ENCODE data around the gene MVD. TPM values are rescaled to one million over a fixed set of nuclear protein-coding genes. Genes with fewer than 3 reads are reported as not detected.

The MVD gene
- total RNA-seq, 1 experiment from 2014 or later: 141 TPM

DNA sequence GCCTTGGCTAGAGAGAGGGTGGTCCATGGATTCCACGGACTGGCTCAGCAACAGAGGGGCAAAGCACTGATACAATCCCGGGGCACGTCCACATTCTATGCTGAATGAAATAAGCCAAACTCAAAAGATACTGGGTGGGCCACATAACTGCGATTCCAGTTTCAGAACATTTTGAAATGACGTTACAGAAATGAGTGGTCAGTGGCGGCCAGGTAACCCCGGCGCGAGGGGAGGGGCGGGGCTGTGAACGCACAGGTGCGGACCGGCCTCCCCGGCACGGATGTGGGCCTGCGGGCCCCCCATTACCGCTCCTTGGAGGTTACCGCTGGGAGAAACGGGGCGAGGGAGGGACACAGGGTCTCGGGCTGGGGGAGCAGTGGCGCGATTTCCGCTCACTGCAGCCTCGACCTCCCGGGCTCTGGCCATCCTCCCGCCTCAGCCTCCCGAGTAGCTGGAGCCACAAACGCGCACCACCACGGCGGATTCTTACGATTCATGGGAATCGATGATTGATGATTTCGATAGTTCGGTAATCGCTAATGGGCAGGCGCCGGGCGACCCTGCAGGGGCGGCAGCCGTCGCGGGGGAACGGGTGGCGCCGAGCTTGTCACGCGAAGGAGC lies 559 bp downstream of the MVD start:
- Mint-ChIP-seq H3K9me3 (ENCODE audit: unreplicated experiment) (no peaks in the 10 kb centered on the region), H3K27me3 (ENCODE audit: insufficient read depth, unreplicated experiment) (no peaks in the 10 kb centered on the region), H3K36me3 (ENCODE audit: insufficient read depth, unreplicated experiment) (peaks cover 11% of the 10 kb centered on the region), H3K27ac (ENCODE audit: unreplicated experiment) (peak overlapping the region; percentile 88), H3K4me1 (ENCODE audit: low read depth, unreplicated experiment) (peaks cover 5% of the 10 kb centered on the region), H3K4me3 (ENCODE audit: unreplicated experiment) (peak overlapping the region; percentile 94)
- Histone ChIP-seq H3K36me3 (ENCODE audit: control insufficient read depth, insufficient read depth, low read length) (no peaks in the 10 kb centered on the region; the same call in 1 of the 2 replicates), H3K27me3 (replicated peaks; ENCODE audit: control insufficient read depth, insufficient read depth, low read length) (no peaks in the 10 kb centered on the region), H3K4me1 (peaks cover 11% of the 10 kb centered on the region), H3K4me3 (ENCODE audit: low read depth, low read length) (peak overlapping the region; percentile 84), H3K9me3 (no peaks in the 10 kb centered on the region)
- intact Hi-C loops (cut with micrococcal nuclease; ENCODE audit: unreplicated experiment): loop anchor here (1.0 to 5.0 kb wide), 2 partner anchors 11 to 45 kb away; partner anchors contain the start of genes CTU2, CYBA and RNF166
- DNase-seq: peak in 1 of 2 experiments; percentile 50
- TSS peak; percentile 57 for BruUV-seq (replicated peaks)
- ChIA-PET CTCF (interaction anchor here (0.6 to 1.4 kb wide), 4 partner anchors 9 to 92 kb away, joined by 3 to 13 read pairs (median 4); partner anchors contain the start of gene ZC3H18), POLR2A (interaction anchor here (0.5 to 1.0 kb wide), 4 partner anchors 13 to 1211 kb away, joined by 3 to 6 read pairs (median 5); no protein-coding TSS in a partner anchor)
- TF ChIP-seq, protein P1, sequence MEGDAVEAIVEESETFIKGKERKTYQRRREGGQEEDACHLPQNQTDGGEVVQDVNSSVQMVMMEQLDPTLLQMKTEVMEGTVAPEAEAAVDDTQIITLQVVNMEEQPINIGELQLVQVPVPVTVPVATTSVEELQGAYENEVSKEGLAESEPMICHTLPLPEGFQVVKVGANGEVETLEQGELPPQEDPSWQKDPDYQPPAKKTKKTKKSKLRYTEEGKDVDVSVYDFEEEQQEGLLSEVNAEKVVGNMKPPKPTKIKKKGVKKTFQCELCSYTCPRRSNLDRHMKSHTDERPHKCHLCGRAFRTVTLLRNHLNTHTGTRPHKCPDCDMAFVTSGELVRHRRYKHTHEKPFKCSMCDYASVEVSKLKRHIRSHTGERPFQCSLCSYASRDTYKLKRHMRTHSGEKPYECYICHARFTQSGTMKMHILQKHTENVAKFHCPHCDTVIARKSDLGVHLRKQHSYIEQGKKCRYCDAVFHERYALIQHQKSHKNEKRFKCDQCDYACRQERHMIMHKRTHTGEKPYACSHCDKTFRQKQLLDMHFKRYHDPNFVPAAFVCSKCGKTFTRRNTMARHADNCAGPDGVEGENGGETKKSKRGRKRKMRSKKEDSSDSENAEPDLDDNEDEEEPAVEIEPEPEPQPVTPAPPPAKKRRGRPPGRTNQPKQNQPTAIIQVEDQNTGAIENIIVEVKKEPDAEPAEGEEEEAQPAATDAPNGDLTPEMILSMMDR (IDR thresholded peaks at IDR 0.05; ENCODE audit: insufficient read depth in 1 of 2, low read depth in 1 of 2, low read length in 1 of 2, severe bottlenecking in 1 of 2, unreplicated experiment in 1 of 2): no peak

DNA sequence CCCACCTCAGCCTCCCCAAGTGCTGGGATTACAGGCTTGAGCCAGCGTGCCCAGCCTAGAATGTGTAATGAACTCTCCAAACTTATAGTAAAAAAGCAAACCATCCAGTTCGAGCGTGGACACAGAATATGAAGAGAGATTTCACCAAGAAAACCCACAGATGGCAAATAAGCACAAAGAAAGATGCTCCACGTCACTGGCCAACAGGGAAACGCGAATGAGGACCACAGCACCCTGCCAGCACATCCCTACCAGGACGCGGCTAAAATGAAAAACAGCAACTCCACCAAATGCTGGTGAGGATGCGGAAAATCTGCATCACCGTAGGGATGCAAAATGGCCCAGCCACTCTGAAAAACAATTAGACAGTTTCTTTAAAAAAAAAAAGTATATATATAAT lies 1.4 kb downstream of the MVD start:
- H3K4me3 Mint-ChIP-seq (ENCODE audit: unreplicated experiment): peak overlapping the region; percentile 94
- BruUV-seq (replicated peaks): no TSS peak
- H3K4me1 Mint-ChIP-seq (ENCODE audit: low read depth, unreplicated experiment): peaks cover 5% of the 10 kb centered on the region
- H3K27ac Mint-ChIP-seq (ENCODE audit: unreplicated experiment): peak overlapping the region; percentile 88
- CTCF ChIA-PET: no interaction called here
- Histone ChIP-seq H3K4me1 (peaks cover 11% of the 10 kb centered on the region), H3K9me3 (no peaks in the 10 kb centered on the region), H3K36me3 (ENCODE audit: control insufficient read depth, insufficient read depth, low read length) (no peaks in the 10 kb centered on the region; the same call in none of the 2 replicates), H3K4me3 (ENCODE audit: low read depth, low read length) (peak overlapping the region; percentile 22), H3K27me3 (replicated peaks; ENCODE audit: control insufficient read depth, insufficient read depth, low read length) (no peaks in the 10 kb centered on the region)
- intact Hi-C loops (cut with micrococcal nuclease; ENCODE audit: unreplicated experiment): loop anchor here (5.0 kb wide), 1 partner anchor 46 kb away; the partner anchor contains the start of genes CTU2 and RNF166
- peaks cover 14% of the 10 kb centered on the region for H3K36me3 Mint-ChIP-seq (ENCODE audit: insufficient read depth, unreplicated experiment)
- no peak for DNase-seq
- POLR2A ChIA-PET: no interaction called here
- TF ChIP-seq, protein P1 (IDR thresholded peaks at IDR 0.05; ENCODE audit: insufficient read depth in 1 of 2, low read depth in 1 of 2, low read length in 1 of 2, severe bottlenecking in 1 of 2, unreplicated experiment in 1 of 2): no peak
- no peaks in the 10 kb centered on the region for H3K27me3 Mint-ChIP-seq (ENCODE audit: insufficient read depth, unreplicated experiment)
- no peaks in the 10 kb centered on the region for H3K9me3 Mint-ChIP-seq (ENCODE audit: unreplicated experiment)

DNA sequence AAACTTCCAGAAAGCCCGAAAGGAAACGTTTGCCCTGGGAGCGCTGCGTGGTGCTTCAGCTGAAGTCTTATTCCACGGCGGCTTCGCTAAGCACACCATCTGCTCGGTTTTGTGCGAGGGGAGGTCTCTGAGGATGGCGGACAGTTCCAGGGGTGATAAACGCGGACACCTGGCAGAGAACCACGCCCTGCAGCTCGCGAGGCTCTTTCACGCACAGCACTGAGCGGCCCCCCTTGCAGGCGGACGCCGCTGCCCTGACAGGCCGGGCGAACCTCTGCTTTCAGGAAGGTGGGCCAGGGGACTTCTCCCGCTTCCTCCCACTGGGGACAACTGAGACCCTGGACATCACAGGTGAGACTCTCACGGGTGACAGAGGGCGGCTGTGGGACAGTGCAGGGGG lies 3.7 kb downstream of the MVD start:
- Mint-ChIP-seq H3K36me3 (ENCODE audit: insufficient read depth, unreplicated experiment) (peaks cover 30% of the 10 kb centered on the region), H3K4me1 (ENCODE audit: low read depth, unreplicated experiment) (peaks cover 5% of the 10 kb centered on the region), H3K27ac (ENCODE audit: unreplicated experiment) (no peak overlapping the region), H3K9me3 (ENCODE audit: unreplicated experiment) (no peaks in the 10 kb centered on the region), H3K27me3 (ENCODE audit: insufficient read depth, unreplicated experiment) (no peaks in the 10 kb centered on the region), H3K4me3 (ENCODE audit: unreplicated experiment) (no peak overlapping the region)
- Histone ChIP-seq H3K9me3 (no peaks in the 10 kb centered on the region), H3K4me1 (peaks cover 11% of the 10 kb centered on the region), H3K4me3 (ENCODE audit: low read depth, low read length) (no peak overlapping the region), H3K27me3 (replicated peaks; ENCODE audit: control insufficient read depth, insufficient read depth, low read length) (no peaks in the 10 kb centered on the region), H3K36me3 (ENCODE audit: control insufficient read depth, insufficient read depth, low read length) (peaks cover 4% of the 10 kb centered on the region)
- ChIA-PET POLR2A (no interaction called here), CTCF (no interaction called here)
- no peak for DNase-seq
- TF ChIP-seq, protein P1 (IDR thresholded peaks at IDR 0.05; ENCODE audit: insufficient read depth in 1 of 2, low read depth in 1 of 2, low read length in 1 of 2, severe bottlenecking in 1 of 2, unreplicated experiment in 1 of 2): no peak
- no TSS peak for BruUV-seq (replicated peaks)
- intact Hi-C loops (cut with micrococcal nuclease; ENCODE audit: unreplicated experiment): no loop called here

All from Caco-2 (cell line).